ENCODE data around the gene PISD. TPM values are rescaled to one million over a fixed set of nuclear protein-coding genes. Genes with fewer than 3 reads are reported as not detected.
"Not testable (repeated sequence)": the region's sequence is repeated elsewhere in the genome, so short reads cannot be mapped to it uniquely, and the experiment has no call there.

Gene PISD
- total RNA-seq, 1 donor from 2014 or later: 28.6 TPM

GRCh38 chr22:31680861-31681341 lies 18.9 kb upstream of the PISD start:
- Mint-ChIP-seq H3K9me3 (ENCODE audit: low read depth) (no peaks in the 10 kb centered on the region), H3K4me3 (ENCODE audit: unreplicated experiment) (no peak overlapping the region), H3K4me1 (ENCODE audit: low read depth) (peaks cover 64% of the 10 kb centered on the region), H3K27ac (ENCODE audit: unreplicated experiment) (peak overlapping the region; percentile 93), H3K27me3 (ENCODE audit: low read depth) (no peaks in the 10 kb centered on the region), H3K36me3 (ENCODE audit: low read depth) (peaks cover 11% of the 10 kb centered on the region)
- peak; percentile 13 for DNase-seq (ENCODE audit: low spot score)
- no peak for TF ChIP-seq CTCF (IDR thresholded peaks at IDR 0.05)

- H3K4me3 Mint-ChIP-seq (ENCODE audit: unreplicated experiment): no peak overlapping the region
- H3K27me3 Mint-ChIP-seq (ENCODE audit: low read depth): no peaks in the 10 kb centered on the region
- peak overlapping the region; percentile 81 for H3K27ac Mint-ChIP-seq (ENCODE audit: unreplicated experiment)
- H3K9me3 Mint-ChIP-seq (ENCODE audit: low read depth): no peaks in the 10 kb centered on the region
- H3K4me1 Mint-ChIP-seq (ENCODE audit: low read depth): peaks cover 56% of the 10 kb centered on the region
- no peaks in the 10 kb centered on the region for H3K36me3 Mint-ChIP-seq (ENCODE audit: low read depth)
- peak; percentile 41 for DNase-seq (ENCODE audit: low spot score)
- no peak for TF ChIP-seq CTCF (IDR thresholded peaks at IDR 0.05)
Measured at GRCh38 chr22:31678748-31679147, 16.7 kb upstream of the PISD start.

- Mint-ChIP-seq H3K27me3 (ENCODE audit: low read depth) (no peaks in the 10 kb centered on the region), H3K4me1 (ENCODE audit: low read depth) (peaks cover 36% of the 10 kb centered on the region), H3K27ac (ENCODE audit: unreplicated experiment) (peak overlapping the region; percentile 90), H3K4me3 (ENCODE audit: unreplicated experiment) (peak overlapping the region; percentile 84), H3K36me3 (ENCODE audit: low read depth) (no peaks in the 10 kb centered on the region), H3K9me3 (ENCODE audit: low read depth) (no peaks in the 10 kb centered on the region)
- TF ChIP-seq CTCF (IDR thresholded peaks at IDR 0.05): no peak
- peak; percentile 91 for DNase-seq (ENCODE audit: low spot score)
Measured at GRCh38 chr22:31676700-31677099, 14.7 kb upstream of the PISD start.

GRCh38 chr22:31674219-31674618 lies 12.2 kb upstream of the PISD start:
- H3K4me3 Mint-ChIP-seq (ENCODE audit: unreplicated experiment); H3K27ac Mint-ChIP-seq (ENCODE audit: unreplicated experiment); H3K36me3 Mint-ChIP-seq (ENCODE audit: low read depth); H3K9me3 Mint-ChIP-seq (ENCODE audit: low read depth); DNase-seq (ENCODE audit: low spot score); H3K27me3 Mint-ChIP-seq (ENCODE audit: low read depth): not testable (repeated sequence)
- peaks cover 14% of the 10 kb centered on the region for H3K4me1 Mint-ChIP-seq (ENCODE audit: low read depth)

- H3K36me3 Mint-ChIP-seq (ENCODE audit: low read depth); H3K9me3 Mint-ChIP-seq (ENCODE audit: low read depth); H3K27me3 Mint-ChIP-seq (ENCODE audit: low read depth); H3K4me3 Mint-ChIP-seq (ENCODE audit: unreplicated experiment); H3K27ac Mint-ChIP-seq (ENCODE audit: unreplicated experiment); H3K4me1 Mint-ChIP-seq (ENCODE audit: low read depth); DNase-seq (ENCODE audit: low spot score): not testable (repeated sequence)
Measured at GRCh38 chr22:31668849-31669248, 6.8 kb upstream of the PISD start.

- no peak for DNase-seq (ENCODE audit: low spot score)
- peak overlapping the region; percentile 96 for H3K27ac Mint-ChIP-seq (ENCODE audit: unreplicated experiment)
- TF ChIP-seq CTCF (IDR thresholded peaks at IDR 0.05): no peak
- no peaks in the 10 kb centered on the region for H3K27me3 Mint-ChIP-seq (ENCODE audit: low read depth)
- H3K9me3 Mint-ChIP-seq (ENCODE audit: low read depth): no peaks in the 10 kb centered on the region
- peak overlapping the region; percentile 94 for H3K4me3 Mint-ChIP-seq (ENCODE audit: unreplicated experiment)
- peaks cover 32% of the 10 kb centered on the region for H3K4me1 Mint-ChIP-seq (ENCODE audit: low read depth)
- H3K36me3 Mint-ChIP-seq (ENCODE audit: low read depth): no peaks in the 10 kb centered on the region
Measured at GRCh38 chr22:31662668-31663037, 638 bp upstream of the PISD start.

GRCh38 chr22:31660860-31661341 lies 1.1 kb downstream of the PISD start:
- DNase-seq (ENCODE audit: low spot score); H3K27me3 Mint-ChIP-seq (ENCODE audit: low read depth); H3K9me3 Mint-ChIP-seq (ENCODE audit: low read depth); H3K36me3 Mint-ChIP-seq (ENCODE audit: low read depth): not testable (repeated sequence)
- Mint-ChIP-seq H3K4me3 (ENCODE audit: unreplicated experiment) (peak overlapping the region; percentile 94), H3K27ac (ENCODE audit: unreplicated experiment) (peak overlapping the region; percentile 96), H3K4me1 (ENCODE audit: low read depth) (peaks cover 32% of the 10 kb centered on the region)
